Measurements from ENCODE around the gene TXNL4B.
A peak's percentile ranks its signal among the peaks of the same experiment; 100 is the strongest.

The TXNL4B gene

DNA sequence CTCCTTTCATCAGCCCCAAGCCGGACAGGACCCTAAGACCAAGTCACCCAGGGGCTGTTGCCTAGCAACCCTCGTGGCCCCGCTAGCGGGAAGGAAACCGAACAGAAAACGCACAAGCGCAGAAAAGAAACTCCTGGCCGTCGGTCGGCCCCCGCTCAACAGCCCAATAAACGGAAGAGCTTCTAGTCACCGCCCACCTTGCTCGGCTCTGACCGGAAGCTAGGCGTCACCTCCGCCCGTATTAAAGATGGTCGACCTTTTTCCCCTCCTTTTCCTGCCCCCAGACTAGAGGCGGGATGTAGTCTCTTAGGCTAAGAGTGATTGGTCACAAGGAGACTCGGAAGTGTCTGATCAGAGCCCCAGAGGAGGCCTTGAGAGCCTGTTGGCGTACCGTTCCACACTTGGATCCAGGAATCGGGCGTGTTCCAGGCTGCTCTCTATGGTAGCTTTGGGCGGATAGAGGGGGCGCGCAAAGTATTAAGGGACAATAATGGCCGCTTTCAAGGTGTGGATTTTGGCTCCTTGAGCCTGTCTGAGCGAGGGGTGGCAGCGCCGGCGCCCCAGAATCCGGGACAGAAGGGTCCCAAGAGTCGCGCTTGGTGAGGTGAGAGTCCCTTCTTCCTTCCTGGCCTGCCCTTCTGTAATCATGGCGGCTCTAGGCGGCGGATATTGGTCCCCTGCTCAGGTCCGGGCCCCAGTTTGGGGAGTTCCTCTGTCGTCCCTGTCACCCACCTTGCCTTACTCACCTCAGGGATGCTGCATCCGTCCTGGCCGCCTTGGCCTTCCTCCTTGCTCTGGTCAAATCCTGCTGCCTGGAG lies at the start of gene TXNL4B, which contains the start of gene DHX38:
TSS of gene TXNL4B (minus strand) at position 173 of the 818 bp plus-strand sequence. CDS start 2,871 bp downstream, outside the sequence.
TSS of gene DHX38 (plus strand) at position 400 of the 818 bp plus-strand sequence. CDS start 2,311 bp downstream, outside the sequence.
- DNase-seq, result peak; percentile 96

DNA sequence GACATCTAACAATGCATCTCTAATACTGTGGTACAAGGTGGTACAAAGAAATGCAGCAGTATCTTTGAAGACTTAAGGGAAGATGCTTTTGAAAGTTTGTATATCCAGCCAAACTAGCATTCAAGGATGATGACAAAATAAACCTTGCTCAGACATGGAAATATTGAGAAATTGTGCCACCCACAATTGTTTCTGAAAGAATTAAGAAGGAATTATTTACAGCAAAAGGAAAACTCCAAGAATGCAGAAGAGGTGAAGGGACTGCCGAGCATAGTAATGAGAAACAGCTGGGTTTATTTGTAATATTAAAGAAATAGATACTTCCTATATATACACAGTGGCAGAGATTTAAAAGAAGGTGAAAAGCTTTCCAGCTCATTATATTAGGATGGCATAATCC lies 49.1 kb upstream of the TXNL4B start:
- DNase-seq, result no peak

DNA sequence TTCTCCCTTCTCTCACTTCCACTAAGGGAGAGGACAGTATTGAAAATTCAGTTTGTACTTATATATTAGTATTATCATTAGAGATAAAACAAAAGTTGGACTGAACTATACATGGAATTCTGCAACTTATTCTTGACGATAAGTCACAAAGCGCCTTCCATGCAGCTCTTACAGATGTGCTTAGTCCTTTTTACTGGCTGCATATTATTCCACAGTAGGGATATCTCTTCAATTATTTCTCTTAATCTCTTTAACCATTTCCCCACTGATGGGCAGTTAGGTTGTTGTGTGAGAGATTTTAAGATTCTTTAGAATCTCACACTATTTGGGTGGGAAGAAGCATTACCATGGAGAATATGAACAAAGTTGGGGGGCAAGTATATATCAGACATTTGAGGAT lies 46.5 kb upstream of the TXNL4B start:
- no peak for DNase-seq

DNA sequence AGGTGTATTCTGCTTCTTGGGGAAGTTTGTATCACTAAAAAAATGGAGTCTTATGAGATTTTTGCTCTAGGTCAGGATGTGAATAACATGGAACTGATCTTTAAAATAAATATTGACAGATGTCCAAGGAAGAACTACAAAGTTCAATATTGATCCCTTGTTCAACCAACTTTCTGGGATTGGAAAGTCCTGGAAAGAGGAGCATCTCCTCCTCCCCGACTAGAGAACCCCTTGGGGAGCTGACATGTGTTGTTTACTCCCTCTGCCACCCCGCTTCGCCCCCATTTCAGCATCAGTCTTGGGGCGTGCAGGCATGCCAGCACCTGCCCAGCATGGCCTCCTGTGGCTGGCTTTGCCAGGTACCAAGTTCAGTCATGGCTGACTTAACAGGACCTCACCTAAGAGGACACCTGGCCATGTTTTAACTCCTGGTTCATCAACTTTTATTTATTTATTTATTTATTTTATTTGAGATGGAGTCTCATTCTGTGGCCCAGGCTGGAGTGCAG lies 44.7 kb upstream of the TXNL4B start:
- DNase-seq, result no peak

DNA sequence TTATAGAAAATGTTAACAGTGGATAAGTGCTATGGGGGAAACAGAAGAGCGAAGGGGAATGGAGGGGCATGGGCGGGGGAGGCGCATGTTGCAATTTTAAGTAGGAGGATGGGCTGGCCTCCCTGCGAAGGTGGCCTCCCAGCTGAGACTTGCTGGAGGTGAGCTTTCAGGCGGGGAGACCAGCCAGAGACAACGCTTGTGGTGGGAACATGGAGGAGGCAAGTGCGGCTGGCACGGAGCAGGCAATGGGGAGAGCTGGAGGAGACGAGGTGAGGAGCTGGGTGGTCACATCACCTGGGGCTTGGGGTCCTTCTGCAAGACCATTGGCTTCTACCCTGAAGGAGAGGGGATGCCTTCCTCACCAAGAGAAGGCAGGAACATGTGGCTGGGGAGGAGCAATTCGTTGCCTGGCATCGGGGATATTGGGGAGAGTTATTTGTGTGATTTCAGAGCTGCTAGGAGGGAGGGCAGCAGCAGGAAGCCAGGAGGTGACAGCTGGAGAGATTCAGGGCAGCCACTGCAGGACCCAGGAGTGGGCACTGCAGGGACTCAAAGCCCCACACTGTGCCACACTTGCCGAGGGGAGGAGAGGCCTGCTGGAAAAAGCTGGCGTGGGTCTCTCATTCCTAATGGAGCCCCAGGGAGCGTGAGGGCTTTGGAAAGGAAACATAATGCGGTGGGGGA lies 44.1 kb upstream of the TXNL4B start:
- no peak for DNase-seq

DNA sequence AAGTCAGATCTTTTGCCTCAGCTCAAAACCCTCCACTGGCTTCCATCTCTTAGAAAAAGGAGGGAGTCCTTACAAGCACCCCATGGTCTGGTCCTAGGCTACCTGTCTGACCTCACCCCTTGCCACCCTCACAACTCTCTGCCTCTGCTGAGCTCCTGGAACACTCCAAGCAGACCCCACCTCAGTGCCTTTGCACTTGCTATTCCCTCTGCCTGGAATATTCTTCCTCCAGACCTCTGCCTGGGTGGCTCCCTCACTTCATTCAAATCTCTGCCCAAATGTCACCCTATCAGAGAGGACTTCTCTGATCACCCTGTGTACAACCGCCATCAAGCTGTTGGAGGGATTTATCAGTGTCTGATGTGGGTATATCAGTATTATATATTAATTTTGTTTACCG lies 41.1 kb upstream of the TXNL4B start:
- no peak for DNase-seq

DNA sequence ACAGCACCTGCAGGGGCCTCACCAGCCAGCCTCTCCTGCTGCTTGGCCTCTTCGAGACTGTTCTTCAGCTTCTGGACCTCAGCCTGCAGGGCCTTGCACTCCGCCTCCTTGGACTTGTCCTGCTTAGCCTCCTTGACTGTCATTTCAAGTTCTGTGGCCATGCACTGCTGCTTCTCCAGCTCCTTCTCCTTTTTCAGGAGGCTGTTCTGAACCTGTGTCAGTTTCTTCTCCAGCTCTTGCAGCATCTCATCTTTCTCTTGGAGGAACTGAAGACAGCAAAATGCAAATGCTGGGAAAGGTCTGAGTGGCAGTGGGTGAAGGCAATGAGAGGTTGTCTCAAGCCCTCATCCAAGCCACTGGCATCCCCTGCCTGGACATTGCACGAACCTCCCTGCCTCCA lies 39.3 kb upstream of the TXNL4B start:
- DNase-seq, result no peak

DNA sequence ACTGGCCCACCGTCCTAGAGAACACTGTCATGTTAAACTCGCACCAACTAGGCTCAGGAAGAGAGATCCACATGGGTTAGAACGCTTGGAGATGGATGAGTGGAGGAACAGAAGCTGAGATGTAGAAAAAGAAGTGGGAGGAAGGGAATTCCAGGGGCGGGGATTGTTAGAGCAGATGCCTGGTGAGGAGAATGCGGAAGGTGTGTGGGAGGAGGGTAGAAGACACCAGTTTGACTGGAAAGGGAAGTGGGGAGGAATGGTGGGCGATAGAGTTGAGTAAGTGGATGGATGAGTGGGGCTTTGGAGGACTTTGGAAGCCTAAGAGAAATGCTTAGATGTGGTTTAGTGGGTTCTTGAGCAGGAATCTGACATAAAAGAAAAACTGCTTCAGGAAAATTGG lies 37.6 kb upstream of the TXNL4B start:
- DNase-seq, result no peak

DNA sequence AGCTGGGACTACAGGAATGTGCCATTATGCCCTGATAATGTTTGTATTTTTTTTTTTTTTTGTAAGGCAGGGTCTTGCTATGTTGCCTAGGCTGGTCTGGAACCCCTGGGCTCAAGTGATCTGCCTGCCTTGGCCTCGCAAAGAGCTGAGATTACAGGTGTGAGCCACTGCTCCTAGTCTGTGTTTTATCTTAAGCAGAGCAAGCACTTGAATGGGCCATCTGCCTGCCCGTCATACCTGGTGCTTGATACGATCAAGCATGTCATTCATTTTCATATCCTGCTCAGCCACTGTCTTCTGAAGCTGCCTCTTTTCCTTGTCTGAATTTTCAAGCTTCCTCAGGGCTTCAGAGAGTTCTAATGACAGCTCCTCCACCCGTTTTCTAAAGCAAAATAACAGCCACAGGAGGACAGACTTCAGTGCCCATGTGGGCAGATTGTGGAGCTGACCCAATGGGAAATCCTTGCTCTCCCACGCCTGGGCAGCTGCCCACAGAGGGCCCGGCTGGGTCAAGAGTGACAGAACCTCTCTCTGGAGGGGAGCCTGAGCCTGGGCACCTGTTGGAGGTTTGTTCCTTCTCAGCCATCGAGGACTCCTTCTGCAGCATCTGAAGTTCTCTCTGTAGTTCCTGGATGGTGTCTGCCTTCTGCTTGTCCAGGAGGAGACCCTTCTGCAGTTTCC lies 36.7 kb upstream of the TXNL4B start:
- DNase-seq, result no peak

DNA sequence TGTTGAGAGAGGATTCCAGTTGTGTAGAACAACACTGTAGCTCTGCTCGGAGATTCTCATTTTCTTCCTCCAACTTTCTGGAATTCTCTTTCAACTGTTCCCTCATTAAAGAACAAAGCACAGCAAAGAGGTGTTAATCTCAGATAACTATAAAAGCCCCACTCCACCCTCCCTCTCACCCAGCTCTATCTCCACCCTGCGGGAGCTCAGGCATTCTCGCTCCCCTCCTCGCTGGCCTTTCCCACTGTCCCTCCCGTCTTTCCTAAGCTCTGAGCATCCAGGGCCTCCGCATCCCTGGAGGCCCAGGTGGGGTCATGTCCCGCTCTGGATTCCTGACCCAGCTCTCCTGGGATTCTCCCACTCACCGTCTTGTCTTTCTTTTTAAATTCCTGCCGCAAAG lies 35.3 kb upstream of the TXNL4B start:
- no peak for DNase-seq

DNA sequence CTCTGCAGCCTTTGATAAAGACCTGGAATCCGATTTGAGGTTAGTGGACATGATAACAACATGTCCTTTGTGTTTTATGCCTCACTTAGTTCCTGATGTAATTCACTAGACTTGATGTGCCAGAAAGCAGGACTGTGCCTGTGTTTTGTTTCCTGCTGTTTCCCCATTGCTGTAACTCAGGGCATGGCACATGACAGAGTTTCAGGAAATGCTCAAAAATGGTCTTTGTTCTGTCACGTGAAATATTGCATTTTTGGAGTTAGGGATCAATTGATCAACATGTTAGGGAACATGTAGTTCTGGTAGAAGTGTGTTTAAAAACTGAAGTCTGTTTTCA lies 33.0 kb upstream of the TXNL4B start:
- no peak for DNase-seq

DNA sequence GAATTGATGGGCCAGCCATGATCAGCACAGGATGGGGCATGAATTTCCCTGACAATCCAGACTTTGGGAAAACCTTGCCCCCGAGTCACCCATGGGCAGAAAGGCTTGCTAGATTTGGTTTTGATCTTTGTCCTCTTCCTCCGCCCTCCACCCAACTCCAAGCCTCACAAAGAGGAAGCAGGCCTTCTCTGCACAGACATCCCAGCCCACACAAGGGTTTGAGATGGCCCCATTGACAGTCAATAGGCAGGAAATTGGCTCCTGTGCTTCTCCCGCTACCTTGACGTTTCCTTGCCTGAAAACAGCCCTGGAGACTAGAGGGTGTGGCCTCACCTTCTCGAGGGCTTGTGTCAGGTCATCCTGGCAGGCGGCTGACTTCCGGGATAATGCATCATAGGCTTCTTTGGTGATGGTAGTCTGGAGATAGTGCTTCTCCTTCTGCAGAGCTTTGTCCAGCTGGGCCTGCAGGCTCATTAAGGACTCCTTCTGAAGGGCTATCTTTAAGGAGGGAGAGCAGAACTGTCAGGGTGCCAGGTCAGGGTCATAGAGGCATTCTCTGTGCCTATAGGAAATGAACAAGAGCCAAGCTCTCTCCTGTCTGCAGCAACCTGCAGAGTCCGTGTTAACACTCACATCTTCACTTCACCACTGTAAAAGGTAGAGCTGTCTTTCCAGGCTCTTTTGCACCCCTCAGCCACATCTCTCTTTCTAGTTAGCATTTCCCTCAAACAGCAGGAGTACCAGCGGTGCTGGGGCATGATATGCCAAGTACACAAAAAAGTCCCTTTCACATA lies 32.4 kb upstream of the TXNL4B start:
- no peak for DNase-seq

DNA sequence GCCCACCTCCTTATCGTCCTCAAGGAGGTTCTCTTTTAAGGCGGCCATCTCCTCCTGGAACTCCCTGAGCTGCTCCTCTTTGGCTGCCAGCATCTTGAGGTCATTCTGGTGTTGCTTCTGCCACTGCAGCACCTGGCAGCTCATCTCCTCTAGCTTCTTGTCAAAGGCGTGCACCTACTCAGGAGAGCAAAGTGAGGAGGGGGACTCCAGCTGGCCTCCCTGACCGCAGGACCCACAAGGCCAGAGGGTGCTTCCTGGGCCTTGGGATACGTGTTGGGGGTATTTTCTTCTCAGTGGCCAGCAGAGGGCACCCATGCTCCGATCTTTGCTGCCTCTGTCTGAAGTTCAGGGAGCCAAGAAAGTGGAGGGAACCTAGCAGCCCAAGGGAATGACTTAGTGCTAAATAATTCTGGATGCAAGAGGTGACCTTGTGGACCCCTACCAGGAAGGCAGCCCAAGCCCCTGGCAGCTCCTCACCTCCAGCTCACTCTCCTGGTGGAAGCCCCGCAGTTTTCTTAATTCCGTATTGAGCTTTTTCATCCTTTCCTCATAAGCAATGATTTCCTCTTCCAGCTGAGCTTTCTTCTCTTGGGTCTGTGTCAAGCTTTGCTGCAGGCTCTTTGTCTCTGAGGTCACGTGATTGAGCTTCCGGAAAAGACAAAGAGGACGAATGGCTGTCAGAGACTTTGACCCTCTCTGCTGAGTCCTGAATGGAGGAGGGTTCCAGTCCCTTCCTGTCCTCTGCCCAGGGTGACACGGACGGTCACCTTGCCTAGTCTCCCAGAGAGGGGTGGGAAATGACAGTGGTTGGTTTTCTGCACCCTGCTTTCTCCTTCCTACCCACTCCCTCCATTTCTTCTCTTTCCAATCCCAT lies 31.6 kb upstream of the TXNL4B start:
- peak; percentile 79 for DNase-seq

DNA sequence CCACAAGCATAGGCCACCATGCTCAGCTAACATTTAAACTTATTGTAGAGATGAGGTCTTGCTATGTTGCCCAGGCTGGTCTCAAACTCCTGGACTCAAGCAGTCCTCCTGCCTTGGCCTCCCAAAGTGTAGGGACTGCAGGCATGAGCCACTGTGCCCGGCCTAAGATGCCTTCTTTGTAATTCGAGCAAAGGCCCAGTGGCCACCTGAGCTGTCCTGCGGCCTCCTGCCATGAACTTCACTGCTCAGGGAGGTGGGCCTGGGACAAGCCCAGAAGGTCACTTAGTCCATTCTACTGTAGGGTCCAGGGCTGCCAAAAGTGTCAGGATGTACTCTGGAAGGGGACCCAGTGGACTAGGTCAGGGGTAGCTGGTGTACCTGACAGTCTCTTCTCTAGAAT lies 30.7 kb upstream of the TXNL4B start:
- no peak for DNase-seq

DNA sequence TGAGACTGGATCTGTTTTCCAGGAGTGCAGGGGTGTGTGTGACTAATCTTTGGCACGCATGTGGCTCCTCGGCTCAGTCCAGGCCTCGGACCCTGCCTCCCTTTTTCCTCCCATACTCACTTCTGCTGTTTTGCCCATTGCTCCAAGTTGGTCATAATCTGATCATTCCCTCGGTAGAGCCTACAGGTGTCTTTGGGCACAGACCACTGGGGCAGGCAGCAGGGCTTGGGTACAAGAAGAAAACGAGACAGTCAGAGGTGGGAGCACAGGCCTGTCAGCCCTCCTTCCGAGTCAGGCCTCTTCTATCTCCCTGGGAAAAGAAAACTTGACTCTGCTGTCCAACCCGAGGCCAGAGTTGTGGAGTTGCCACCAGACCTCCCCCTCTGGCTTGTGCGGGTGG lies 30.0 kb upstream of the TXNL4B start:
- DNase-seq, result no peak

DNA sequence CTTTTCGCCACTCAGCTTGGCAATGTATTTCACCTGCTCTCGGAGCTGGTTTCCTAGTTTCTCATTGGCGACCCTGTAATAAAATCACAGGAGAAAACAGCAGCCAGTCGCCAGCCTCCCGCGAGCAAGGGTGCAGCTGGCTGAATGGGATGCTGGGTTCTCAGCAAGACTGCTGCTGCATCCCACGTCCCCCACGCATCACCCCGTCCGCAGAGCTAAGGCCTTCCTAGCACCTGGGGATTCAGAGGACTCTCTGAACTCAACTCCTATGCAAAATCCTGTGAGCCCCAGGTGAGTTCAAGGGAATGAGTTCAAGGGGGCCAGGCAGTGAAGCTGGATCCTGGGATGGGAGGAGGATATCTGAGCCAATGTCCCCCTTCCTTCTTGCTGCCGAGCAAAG lies 29.5 kb upstream of the TXNL4B start:
- peak; percentile 10 for DNase-seq

DNA sequence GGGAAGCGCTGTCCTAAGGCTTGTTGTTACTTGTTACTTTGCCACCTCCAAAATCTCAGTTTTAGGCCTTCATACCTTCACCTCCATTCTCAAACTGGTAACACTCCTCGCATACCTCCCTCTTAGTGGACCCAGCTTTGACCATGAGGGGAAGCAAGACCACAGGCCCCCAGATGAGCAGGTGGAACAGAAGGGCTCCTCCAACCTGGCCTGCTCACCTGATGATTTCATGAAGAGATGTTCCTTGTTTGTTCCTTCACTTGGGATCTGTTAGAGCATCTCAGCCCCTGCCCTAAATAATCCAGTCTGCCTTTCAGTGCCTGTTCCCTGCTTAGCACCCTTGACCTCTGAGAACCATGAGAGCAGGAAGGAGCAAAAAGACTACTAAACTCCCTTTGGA lies 28.9 kb upstream of the TXNL4B start:
- no peak for DNase-seq

DNA sequence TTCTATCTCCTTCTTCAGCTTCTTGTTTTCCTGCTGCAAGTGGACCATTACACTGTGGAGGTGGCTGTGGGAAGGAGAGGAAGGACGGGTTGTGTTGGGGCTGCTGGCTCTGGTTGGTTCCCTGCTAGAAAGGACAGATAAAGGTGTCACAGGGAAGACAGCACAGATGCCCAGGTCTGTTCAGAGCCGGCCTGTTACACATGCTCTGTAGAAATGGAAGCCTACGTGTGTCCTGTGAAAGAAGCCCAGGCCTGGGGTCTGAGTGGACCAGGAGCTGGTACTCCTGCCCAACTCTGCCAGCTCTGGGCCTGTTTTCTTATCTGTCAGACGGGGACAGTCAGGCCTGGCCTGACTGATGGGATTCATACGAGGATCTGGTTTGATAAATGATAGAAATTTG lies 26.6 kb upstream of the TXNL4B start:
- no peak for DNase-seq

DNA sequence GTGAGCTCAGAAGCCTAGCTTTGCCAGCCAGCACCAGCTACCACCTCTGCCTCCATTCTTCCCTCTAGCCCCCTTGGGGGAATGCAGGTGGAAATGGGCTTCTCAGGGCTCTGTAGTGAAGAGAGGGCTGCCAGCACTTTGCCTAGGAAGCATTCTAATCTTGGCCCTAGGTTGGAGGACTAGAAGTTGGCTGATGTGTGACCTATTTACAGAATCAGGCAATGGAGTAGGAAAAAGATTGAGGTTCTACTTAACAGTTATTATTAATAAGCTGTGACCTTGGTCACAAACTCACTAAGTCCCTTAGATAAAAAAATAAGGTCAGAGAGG lies 20.2 kb upstream of the TXNL4B start:
- DNase-seq, result no peak

DNA sequence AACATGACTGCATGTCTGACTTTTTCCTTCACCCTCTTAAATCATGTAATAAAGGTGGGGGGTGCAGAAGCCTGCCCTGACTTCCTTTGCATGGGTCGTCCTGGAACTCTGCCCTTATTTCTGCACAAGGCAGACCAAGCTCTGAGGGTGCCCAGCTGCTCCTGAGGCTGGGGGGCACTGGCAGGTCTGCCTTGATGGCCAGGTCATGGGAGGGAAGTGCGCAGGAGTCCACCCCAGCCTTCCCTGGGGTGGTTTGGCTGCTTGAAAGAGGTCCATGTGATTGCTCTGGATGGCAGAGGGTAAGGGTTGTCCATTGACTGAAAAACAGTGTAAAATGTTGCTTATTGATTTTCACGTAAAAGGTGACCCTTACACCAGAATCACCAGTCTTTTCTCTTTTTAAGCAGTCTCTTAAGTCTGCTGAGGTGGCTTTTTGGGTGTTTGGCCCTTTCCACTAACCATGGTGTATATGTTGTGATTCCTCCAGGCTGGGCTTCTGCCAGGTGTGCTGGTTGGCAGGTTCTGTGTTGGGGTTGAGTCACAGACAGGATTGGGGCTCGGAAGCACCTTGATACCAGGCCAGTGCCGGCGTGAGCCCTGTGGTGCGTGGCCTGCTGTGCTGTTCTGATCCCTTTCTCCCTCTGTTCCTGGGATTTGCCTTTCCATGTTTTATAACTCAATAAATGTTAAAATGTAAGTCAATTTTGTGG lies 19.6 kb upstream of the TXNL4B start:
- DNase-seq, result no peak

DNA sequence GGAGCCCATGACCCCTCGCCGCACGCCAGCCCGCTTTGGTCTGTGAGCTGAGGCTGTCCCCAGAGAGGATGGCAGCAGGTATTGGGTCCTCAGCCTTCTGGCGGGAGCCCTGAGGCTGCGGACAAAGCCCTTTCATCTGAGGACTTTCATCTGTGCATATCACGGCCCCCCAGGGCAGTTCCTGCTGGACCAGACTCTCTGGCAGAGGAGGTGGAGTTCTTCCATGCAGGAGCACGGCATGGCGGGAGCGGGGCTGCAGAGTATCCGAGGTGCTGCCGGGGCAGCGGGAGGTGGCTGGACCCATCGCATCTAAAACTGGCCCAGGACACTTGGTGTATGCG lies 19.0 kb upstream of the TXNL4B start:
- no peak for DNase-seq

Data from 8988T (cell line).